Natural killer cell (primary cell): ENCODE data around the gene MKX. TPM values are rescaled to one million over a fixed set of nuclear protein-coding genes. Genes with fewer than 3 reads are reported as not detected.

ENCODE experiments used
- ATAC-seq, 3 donors: fragments of 150-1000 bp in 2 of 3; fragments of 200-7000 bp in 1 of 3; cut with Tn5 transposase; 1 replicate in 1 of 3; 2 replicates in 2 of 3; pipeline ENCODE4 v1.10.0; 2021; ENCODE audit warnings: mild to moderate bottlenecking in 2 of 3, moderate library complexity in 2 of 3
- DNase-seq, 2 donors: peaks; one replicate each; pipeline versions ENCODE4 v3.0.0 to v3.0.0-alpha.2; 2013 to 2021; ENCODE audit warnings: mixed read lengths in 1 of 2
- H3K27ac ChIP-seq: one replicate; pipeline ENCODE4 v1.5.1; 2013; ENCODE audit warnings: mild to moderate bottlenecking, low read length
- H3K27me3 ChIP-seq: one replicate; pipeline ENCODE4 v1.6.1; 2013; ENCODE audit warnings: low read length; ENCODE audit not compliant: control insufficient read depth, insufficient read depth
- H3K36me3 ChIP-seq: one replicate; pipeline ENCODE4 v1.6.1; 2013; ENCODE audit warnings: low read length; ENCODE audit not compliant: control insufficient read depth, insufficient read depth
- H3K4me1 ChIP-seq: one replicate; pipeline ENCODE4 v1.6.1; 2013; ENCODE audit warnings: low read length; ENCODE audit not compliant: control insufficient read depth, insufficient read depth
- H3K4me3 ChIP-seq: one replicate; pipeline ENCODE4 v1.5.1; 2013; ENCODE audit warnings: low read length
- H3K9me3 ChIP-seq: one replicate; pipeline ENCODE4 v1.6.1; 2013; ENCODE audit warnings: low read length; ENCODE audit not compliant: control insufficient read depth, insufficient read depth
- H3K27ac Mint-ChIP-seq, 2 donors: one replicate each; pipeline ENCODE4 v1.8.0; 2022; ENCODE audit warnings: mild to moderate bottlenecking in 2 of 2, mixed read lengths in 2 of 2, moderate library complexity in 1 of 2
- H3K27me3 Mint-ChIP-seq, 2 donors: one replicate each; pipeline ENCODE4 v1.8.0; 2022; ENCODE audit warnings: low read depth in 2 of 2, mixed read lengths in 2 of 2
- H3K36me3 Mint-ChIP-seq: one replicate; pipeline ENCODE4 v1.8.0; 2022; ENCODE audit warnings: mixed read lengths
- H3K4me1 Mint-ChIP-seq, 2 donors: one replicate each; pipeline ENCODE4 v1.8.0; 2022; ENCODE audit warnings: mixed read lengths in 2 of 2
- H3K4me3 Mint-ChIP-seq: one replicate; pipeline ENCODE4 v1.8.0; 2022; ENCODE audit warnings: mild to moderate bottlenecking, moderate library complexity, mixed read lengths
- H3K9me3 Mint-ChIP-seq, 2 donors: one replicate each; pipeline ENCODE4 v1.8.0; 2022; ENCODE audit warnings: mixed read lengths in 2 of 2
- whole genome bisulfite sequencing: methylation state at CpG from one replicate; pipeline ENCODE4 v1.1.7; 2013; ENCODE audit warnings: missing lambda C conversion rate; ENCODE audit not compliant: insufficient coverage; 5-methylcytosine and 5-hydroxymethylcytosine counted together
- intact Hi-C: fragments of 100-400 bp; cut with micrococcal nuclease; formaldehyde crosslinking; loops from one replicate; pipeline ENCODE4 v1.14.2; 2022
- total RNA-seq, 4 donors: library from RNA; stranded (reverse); fragments of 120-200 nt in 1 of 4; gene quantifications; one replicate each; pipeline versions ENCODE4 v1.2.3 to v1.2.4, GENCODE V29; 2013 to 2022
- TF ChIP-seq, protein P1 (sequence below): fragments of 200-600 bp; IDR thresholded peaks from one replicate; pipeline ENCODE4 v1.8.0; 2022; ENCODE audit warnings: antibody characterized with exemption

MKX gene
- total RNA-seq, 3 donors from 2014 or later (not counting 1 experiment from before 2014, with no cell fraction given), result not detected

DNA sequence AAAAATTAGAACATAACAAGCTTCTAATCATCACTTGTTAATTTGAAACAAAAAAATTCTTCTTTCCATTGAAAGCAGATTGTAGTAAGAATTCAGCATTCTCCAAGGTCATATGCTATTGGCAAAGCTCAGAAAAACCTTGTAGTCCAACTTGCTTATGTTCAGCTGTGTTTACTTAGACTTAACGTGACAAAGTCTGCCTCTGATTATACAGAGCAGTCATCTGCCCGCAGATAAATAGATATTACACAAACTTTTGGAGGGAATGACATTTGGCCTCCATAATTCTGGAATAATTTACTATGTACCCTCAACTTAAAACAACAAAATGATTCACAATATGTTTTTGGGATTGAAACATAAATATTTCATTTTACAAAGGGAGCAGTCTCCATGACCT, 45.8 kb downstream of the MKX start:
- WGBS, result 83% methylated on average over 1 of the region's 2 CpGs
- DNase-seq, result no peak
- Mint-ChIP-seq H3K4me1 (no peaks in the 10 kb centered on the region), H3K4me3 (no peak overlapping the region), H3K36me3 (no peaks in the 10 kb centered on the region), H3K27ac (no peak overlapping the region), H3K27me3 (peaks cover 23 to 31% of the 10 kb centered on the region in 2 donors), H3K9me3 (no peaks in the 10 kb centered on the region)
- H3K9me3 ChIP-seq, result no peaks in the 10 kb centered on the region
- intact Hi-C loops, result no loop called here
- peaks cover 2% of the 10 kb centered on the region for H3K27me3 ChIP-seq
- H3K27ac ChIP-seq, result no peak overlapping the region
- TF ChIP-seq, protein P1, sequence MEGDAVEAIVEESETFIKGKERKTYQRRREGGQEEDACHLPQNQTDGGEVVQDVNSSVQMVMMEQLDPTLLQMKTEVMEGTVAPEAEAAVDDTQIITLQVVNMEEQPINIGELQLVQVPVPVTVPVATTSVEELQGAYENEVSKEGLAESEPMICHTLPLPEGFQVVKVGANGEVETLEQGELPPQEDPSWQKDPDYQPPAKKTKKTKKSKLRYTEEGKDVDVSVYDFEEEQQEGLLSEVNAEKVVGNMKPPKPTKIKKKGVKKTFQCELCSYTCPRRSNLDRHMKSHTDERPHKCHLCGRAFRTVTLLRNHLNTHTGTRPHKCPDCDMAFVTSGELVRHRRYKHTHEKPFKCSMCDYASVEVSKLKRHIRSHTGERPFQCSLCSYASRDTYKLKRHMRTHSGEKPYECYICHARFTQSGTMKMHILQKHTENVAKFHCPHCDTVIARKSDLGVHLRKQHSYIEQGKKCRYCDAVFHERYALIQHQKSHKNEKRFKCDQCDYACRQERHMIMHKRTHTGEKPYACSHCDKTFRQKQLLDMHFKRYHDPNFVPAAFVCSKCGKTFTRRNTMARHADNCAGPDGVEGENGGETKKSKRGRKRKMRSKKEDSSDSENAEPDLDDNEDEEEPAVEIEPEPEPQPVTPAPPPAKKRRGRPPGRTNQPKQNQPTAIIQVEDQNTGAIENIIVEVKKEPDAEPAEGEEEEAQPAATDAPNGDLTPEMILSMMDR, result no peak
- ATAC-seq, result no peak
- no peak overlapping the region for H3K4me3 ChIP-seq
- H3K36me3 ChIP-seq, result no peaks in the 10 kb centered on the region
- no peaks in the 10 kb centered on the region for H3K4me1 ChIP-seq

DNA sequence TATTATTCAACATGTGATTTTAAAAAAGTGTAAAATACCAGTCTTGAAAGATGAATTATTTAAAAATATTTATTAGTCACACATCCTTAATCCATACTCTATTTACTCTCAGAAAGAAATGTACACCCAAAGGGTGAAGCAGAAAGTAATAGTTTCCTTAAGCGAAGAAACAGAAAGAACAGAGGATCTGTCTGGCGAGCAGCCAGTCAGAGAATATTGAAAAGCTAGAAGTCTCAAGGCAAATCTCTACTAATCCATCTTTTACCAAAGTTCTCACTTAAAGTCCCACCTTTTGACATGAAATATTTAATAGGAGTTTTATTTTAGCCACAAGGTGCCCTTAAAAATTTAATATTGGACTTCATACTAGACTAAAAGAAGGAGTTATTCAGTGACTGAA, 46.7 kb downstream of the MKX start:
- Mint-ChIP-seq H3K27ac (no peak overlapping the region), H3K36me3 (no peaks in the 10 kb centered on the region), H3K4me3 (no peak overlapping the region), H3K9me3 (no peaks in the 10 kb centered on the region), H3K4me1 (no peaks in the 10 kb centered on the region), H3K27me3 (peaks cover 23 to 31% of the 10 kb centered on the region in 2 donors)
- no peak overlapping the region for H3K4me3 ChIP-seq
- no peaks in the 10 kb centered on the region for H3K36me3 ChIP-seq
- ATAC-seq (no peak), DNase-seq (no peak)
- no peaks in the 10 kb centered on the region for H3K4me1 ChIP-seq
- no peaks in the 10 kb centered on the region for H3K9me3 ChIP-seq
- no peak overlapping the region for H3K27ac ChIP-seq
- H3K27me3 ChIP-seq, result peaks cover 2% of the 10 kb centered on the region
- TF ChIP-seq, protein P1, result no peak
- intact Hi-C loops, result no loop called here
- WGBS, result 100% methylated on average over 2 of the region's 2 CpGs

DNA sequence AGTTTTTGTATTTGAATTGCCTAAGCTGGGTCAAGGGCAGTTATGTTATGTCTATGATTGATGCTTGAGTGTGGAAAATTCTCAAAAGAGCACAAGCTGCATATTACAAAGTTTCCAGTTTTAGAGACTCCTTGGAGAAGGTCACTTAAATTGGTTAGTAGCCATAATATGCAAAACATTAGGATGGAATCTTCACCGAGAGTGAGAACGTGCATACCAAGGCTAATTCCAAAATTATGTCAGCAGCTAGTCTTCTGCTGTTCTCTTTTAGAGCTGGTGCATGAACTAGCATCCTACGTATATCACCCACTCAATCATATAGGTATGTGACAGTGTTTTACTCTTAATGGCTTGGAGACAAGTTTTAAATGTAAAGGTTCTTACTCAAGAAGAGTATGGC, 49.2 kb downstream of the MKX start:
- Mint-ChIP-seq H3K27ac (no peak overlapping the region), H3K36me3 (no peaks in the 10 kb centered on the region), H3K4me1 (no peaks in the 10 kb centered on the region), H3K27me3 (peaks cover 18 to 37% of the 10 kb centered on the region in 2 donors), H3K4me3 (no peak overlapping the region), H3K9me3 (no peaks in the 10 kb centered on the region)
- Histone ChIP-seq H3K9me3 (no peaks in the 10 kb centered on the region), H3K4me1 (no peaks in the 10 kb centered on the region), H3K27me3 (peaks cover 2% of the 10 kb centered on the region), H3K4me3 (no peak overlapping the region), H3K27ac (no peak overlapping the region), H3K36me3 (no peaks in the 10 kb centered on the region)
- DNase-seq (no peak), ATAC-seq (no peak)
- TF ChIP-seq, protein P1, result no peak
- intact Hi-C loops, result no loop called here
- 89% methylated on average over 2 of the region's 3 CpGs for WGBS

DNA sequence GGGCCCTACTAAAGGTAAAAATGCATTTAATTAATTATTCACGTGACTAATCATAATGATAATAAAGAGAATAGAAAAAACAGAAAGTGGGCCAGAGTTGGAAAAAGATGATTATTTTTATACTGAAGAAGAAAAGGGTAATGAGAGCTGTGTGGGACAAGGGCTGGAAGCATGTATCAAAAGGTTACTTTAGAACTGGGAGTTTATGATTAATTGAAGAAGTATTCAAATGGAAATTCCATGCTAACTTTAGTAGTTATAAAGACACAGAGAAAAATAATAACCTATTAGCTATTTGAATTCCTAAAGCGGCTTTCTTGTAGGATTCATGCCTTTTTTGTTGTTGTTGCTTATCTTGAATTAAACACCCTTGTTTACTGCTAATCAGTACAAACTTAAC, 49.9 kb downstream of the MKX start:
- H3K27ac Mint-ChIP-seq, result no peak overlapping the region
- 80% methylated on average over 1 of the region's 2 CpGs for WGBS
- Histone ChIP-seq H3K27me3 (no peaks in the 10 kb centered on the region), H3K9me3 (no peaks in the 10 kb centered on the region), H3K36me3 (no peaks in the 10 kb centered on the region), H3K27ac (no peak overlapping the region), H3K4me3 (no peak overlapping the region), H3K4me1 (no peaks in the 10 kb centered on the region)
- TF ChIP-seq, protein P1, result no peak
- intact Hi-C loops, result no loop called here
- no peak overlapping the region for H3K4me3 Mint-ChIP-seq
- no peaks in the 10 kb centered on the region for H3K36me3 Mint-ChIP-seq
- DNase-seq, result no peak
- no peaks in the 10 kb centered on the region for H3K9me3 Mint-ChIP-seq
- no peaks in the 10 kb centered on the region for H3K4me1 Mint-ChIP-seq
- ATAC-seq, result no peak
- H3K27me3 Mint-ChIP-seq, result peaks cover 18 to 37% of the 10 kb centered on the region in 2 donors
